NB4 (cell line): Measurements from ENCODE around the gene DOCK8.

ENCODE experiments used
- DNase-seq: peaks from one replicate; pipeline ENCODE4 v3.0.0; 2010; ENCODE audit warnings: low read depth
- H3K4me3 ChIP-seq: one replicate; pipeline ENCODE4 v1.5.1; 2011; ENCODE audit warnings: mild to moderate bottlenecking, low read depth, low read length, moderate library complexity
- CTCF ChIP-seq: IDR thresholded peaks from one replicate; pipeline ENCODE4 v1.5.1; 2012; ENCODE audit warnings: low read depth, low read length
- MAX ChIP-seq: IDR thresholded peaks from 2 replicates; pipeline ENCODE4 v1.6.1; 2011; ENCODE audit warnings: low read depth, low read length
- MYC ChIP-seq: IDR thresholded peaks from 2 replicates; pipeline ENCODE4 v1.6.1; 2011; ENCODE audit warnings: low read depth, low read length
- POLR2A ChIP-seq: IDR thresholded peaks from 2 replicates; pipeline ENCODE4 v1.6.1; 2011; ENCODE audit warnings: mild to moderate bottlenecking; ENCODE audit not compliant: insufficient read length; ENCODE audit errors: extremely low read depth

DOCK8 gene

GRCh38 chr9:453832-454231 is 239.2 kb downstream of the DOCK8 start:
- no peak overlapping the region for H3K4me3 ChIP-seq
- TF ChIP-seq CTCF: no peak
- no peak for DNase-seq

DNA sequence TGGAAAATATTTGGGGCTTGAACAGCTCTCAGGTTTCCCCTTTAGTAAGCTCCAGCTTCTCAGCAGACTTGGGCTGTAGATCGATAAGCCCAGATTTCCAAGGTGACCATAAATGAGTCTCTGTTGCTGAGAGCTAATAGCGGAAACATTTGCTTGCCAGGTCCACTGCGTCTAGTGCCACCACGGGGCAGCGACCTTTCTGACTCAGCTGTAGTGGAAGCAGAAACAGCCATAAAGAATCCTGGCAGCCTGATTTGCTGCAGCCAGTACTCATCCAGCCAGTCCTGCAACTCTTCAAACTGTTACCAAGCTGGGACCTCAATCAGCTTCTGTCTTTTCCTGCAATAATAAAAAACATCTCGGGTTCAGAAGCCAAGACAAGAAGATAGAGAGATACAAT is 241.7 kb downstream of the DOCK8 start:
- TF ChIP-seq MYC (no peak), CTCF (no peak)
- H3K4me3 ChIP-seq: no peak overlapping the region
- no peak for DNase-seq

- no peak for TF ChIP-seq POLR2A
- TF ChIP-seq MYC: no peak
- TF ChIP-seq CTCF: no peak
- TF ChIP-seq MAX: no peak
- no peak overlapping the region for H3K4me3 ChIP-seq
- no peak for DNase-seq
Measured at GRCh38 chr9:458590-458989, 243.9 kb downstream of the DOCK8 start.

GRCh38 chr9:459491-460444 is 245.1 kb downstream of the DOCK8 start:
- H3K4me3 ChIP-seq: no peak overlapping the region
- no peak for TF ChIP-seq MAX
- no peak for TF ChIP-seq CTCF
- TF ChIP-seq POLR2A: no peak
- TF ChIP-seq MYC: no peak
- no peak for DNase-seq

GRCh38 chr9:462121-462520 is 247.5 kb downstream of the DOCK8 start:
- H3K4me3 ChIP-seq: no peak overlapping the region
- TF ChIP-seq CTCF (no peak), MYC (no peak), POLR2A (no peak), MAX (no peak)
- no peak for DNase-seq

GRCh38 chr9:462606-463005 is 247.9 kb downstream of the DOCK8 start:
- no peak for DNase-seq
- no peak overlapping the region for H3K4me3 ChIP-seq
- TF ChIP-seq CTCF: no peak
- TF ChIP-seq MAX: no peak
- TF ChIP-seq MYC: no peak
- no peak for TF ChIP-seq POLR2A
